ENCODE measurements around the gene PDZD8.

DNA sequence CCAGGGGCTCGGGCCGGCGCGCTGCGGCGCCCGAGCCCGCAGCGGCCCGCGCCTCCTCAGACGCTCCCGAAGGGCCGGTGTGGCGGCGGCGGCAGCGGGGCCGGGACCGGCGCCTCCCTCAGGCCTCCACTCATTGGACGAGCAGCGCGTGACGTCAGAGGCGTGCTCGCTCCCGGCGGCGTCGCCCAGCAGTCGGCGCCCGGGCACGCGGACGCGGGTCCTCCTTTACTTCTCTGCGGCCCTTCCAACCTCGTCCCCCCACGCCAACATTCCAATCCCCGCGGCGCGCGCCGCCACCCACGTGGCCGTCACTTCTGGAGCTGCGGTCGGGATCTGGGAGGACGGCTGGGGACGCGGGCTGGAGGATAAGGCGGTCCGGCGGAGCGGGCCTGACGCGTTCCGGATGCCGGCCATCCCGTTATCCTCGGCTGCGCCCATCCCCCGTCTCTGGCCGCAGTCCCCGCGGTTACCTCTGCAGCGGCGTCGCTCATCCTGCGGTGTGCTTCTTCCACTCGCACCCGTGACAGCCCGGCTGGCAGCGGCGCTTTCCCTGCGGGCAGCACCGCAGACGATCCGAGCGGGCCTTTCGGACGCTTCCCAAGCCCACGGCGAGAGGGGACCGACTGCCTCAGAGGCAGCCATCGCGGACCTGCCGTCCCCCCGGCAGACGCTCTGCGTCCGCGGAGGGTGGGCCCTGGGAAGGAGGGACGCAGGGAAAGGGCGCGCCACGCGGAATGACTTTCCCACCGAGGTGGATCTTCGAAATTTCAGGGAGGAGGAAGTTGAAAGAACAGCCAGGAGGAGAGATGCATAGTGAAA, at the start of gene PDZD8:
- TF ChIP-seq, protein P1, sequence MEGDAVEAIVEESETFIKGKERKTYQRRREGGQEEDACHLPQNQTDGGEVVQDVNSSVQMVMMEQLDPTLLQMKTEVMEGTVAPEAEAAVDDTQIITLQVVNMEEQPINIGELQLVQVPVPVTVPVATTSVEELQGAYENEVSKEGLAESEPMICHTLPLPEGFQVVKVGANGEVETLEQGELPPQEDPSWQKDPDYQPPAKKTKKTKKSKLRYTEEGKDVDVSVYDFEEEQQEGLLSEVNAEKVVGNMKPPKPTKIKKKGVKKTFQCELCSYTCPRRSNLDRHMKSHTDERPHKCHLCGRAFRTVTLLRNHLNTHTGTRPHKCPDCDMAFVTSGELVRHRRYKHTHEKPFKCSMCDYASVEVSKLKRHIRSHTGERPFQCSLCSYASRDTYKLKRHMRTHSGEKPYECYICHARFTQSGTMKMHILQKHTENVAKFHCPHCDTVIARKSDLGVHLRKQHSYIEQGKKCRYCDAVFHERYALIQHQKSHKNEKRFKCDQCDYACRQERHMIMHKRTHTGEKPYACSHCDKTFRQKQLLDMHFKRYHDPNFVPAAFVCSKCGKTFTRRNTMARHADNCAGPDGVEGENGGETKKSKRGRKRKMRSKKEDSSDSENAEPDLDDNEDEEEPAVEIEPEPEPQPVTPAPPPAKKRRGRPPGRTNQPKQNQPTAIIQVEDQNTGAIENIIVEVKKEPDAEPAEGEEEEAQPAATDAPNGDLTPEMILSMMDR (optimal IDR thresholded peaks at IDR 0.05 in 1 of 3, IDR thresholded peaks at IDR 0.05 in 1 of 3, conservative IDR thresholded peaks at IDR 0.05 in 1 of 3; ENCODE audit: extremely low read depth in 1 of 3, insufficient read depth in 2 of 3, low read length in 3 of 3): no peak
- no peak for TF ChIP-seq EZH2 (IDR thresholded peaks at IDR 0.05; ENCODE audit: low read length)
